PFSK-1 (cell line): Measurements from ENCODE around the gene ADGRG2.

Source experiments
- FOXP2 ChIP-seq: optimal IDR thresholded peaks from 2 replicates; pipeline ENCODE3; 2011; ENCODE audit warnings: borderline replicate concordance, control low read depth, inconsistent platforms; ENCODE audit not compliant: insufficient read depth; ENCODE audit errors: extremely low read length, extremely low read depth
- POLR2AphosphoS5 ChIP-seq: IDR thresholded peaks from 2 replicates; pipeline ENCODE4 v1.6.1; 2012; ENCODE audit warnings: low read depth, mild to moderate bottlenecking, control low read depth, low read length, moderate library complexity
- REST ChIP-seq, 2 experiments: IDR thresholded peaks; 2 replicates each; pipeline versions ENCODE4 v1.6.1 to v1.8.0; 2011 to 2012; ENCODE audit warnings: low read depth in 2 of 2, low read length in 2 of 2, control low read depth in 1 of 2, inconsistent platforms in 1 of 2, mild to moderate bottlenecking in 1 of 2, moderate library complexity in 1 of 2; ENCODE audit not compliant: insufficient read depth in 1 of 2
- SIN3A ChIP-seq: IDR thresholded peaks from 2 replicates; pipeline ENCODE4 v1.6.1; 2012; ENCODE audit warnings: mild to moderate bottlenecking, low read length, moderate library complexity, borderline replicate concordance; ENCODE audit not compliant: insufficient read depth
- TAF1 ChIP-seq: IDR thresholded peaks from 2 replicates; pipeline ENCODE4 v1.6.1; 2012; ENCODE audit warnings: low read length, control low read depth, borderline replicate concordance; ENCODE audit not compliant: insufficient read depth

The ADGRG2 gene

GRCh38 chrX:19003756-19004155 is 118.5 kb downstream of the ADGRG2 start:
- TF ChIP-seq REST (IDR thresholded peaks at IDR 0.05; ENCODE audit: insufficient read depth in 1 of 2, low read depth in 2 of 2, low read length in 2 of 2) = no peak
- no peak for TF ChIP-seq SIN3A
- no peak for TF ChIP-seq POLR2AphosphoS5
- no peak for TF ChIP-seq FOXP2

GRCh38 chrX:18998653-18999052 is 123.6 kb downstream of the ADGRG2 start:
- no peak for TF ChIP-seq TAF1
- no peak for TF ChIP-seq REST (IDR thresholded peaks at IDR 0.05; ENCODE audit: insufficient read depth in 1 of 2, low read depth in 2 of 2, low read length in 2 of 2)
- TF ChIP-seq FOXP2 = no peak
- TF ChIP-seq POLR2AphosphoS5 = no peak
- no peak for TF ChIP-seq SIN3A

GRCh38 chrX:18997916-18998315 is 124.4 kb downstream of the ADGRG2 start:
- TF ChIP-seq TAF1 = no peak
- no peak for TF ChIP-seq REST (IDR thresholded peaks at IDR 0.05; ENCODE audit: insufficient read depth in 1 of 2, low read depth in 2 of 2, low read length in 2 of 2)
- no peak for TF ChIP-seq POLR2AphosphoS5
- TF ChIP-seq SIN3A = no peak
- TF ChIP-seq FOXP2 = no peak

- TF ChIP-seq REST (IDR thresholded peaks at IDR 0.05; ENCODE audit: insufficient read depth in 1 of 2, low read depth in 2 of 2, low read length in 2 of 2) (no peak), POLR2AphosphoS5 (no peak), FOXP2 (no peak), SIN3A (no peak), TAF1 (no peak)
Observed at GRCh38 chrX:18996536-18996935, 125.7 kb downstream of the ADGRG2 start.

- no peak for TF ChIP-seq TAF1
- TF ChIP-seq SIN3A = no peak
- no peak for TF ChIP-seq FOXP2
- no peak for TF ChIP-seq POLR2AphosphoS5
- no peak for TF ChIP-seq REST (IDR thresholded peaks at IDR 0.05; ENCODE audit: insufficient read depth in 1 of 2, low read depth in 2 of 2, low read length in 2 of 2)
Observed at GRCh38 chrX:18995221-18995620, 127.0 kb downstream of the ADGRG2 start.
